ENCODE results near the gene KLHDC7B. TPM values are rescaled to one million over a fixed set of nuclear protein-coding genes. Genes with fewer than 3 reads are reported as not detected.

The KLHDC7B gene
- total and polyA plus RNA-seq, 2 of the 13 experiments (the other 11 are each of a cell fraction or from before 2014, with no cell fraction given): 0.11 TPM; not detected in 1

DNA sequence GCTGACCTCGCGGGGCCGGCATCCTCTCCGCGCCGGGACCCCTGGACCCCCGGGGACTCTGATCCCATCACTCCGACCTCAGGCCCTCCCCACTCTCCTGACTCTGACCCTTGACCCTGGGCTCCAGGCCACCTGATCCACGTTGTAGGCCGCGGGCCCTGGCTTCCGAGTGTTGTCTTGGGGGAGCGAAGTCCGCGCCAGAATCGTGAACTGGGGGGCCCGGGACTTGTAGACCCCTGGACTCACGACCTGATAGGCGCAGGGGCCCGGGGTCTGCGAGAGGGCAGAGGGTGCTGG is 15.2 kb upstream of the KLHDC7B start (continued):
- no peak for TF ChIP-seq ADNP (CRISPR knock-in tag; IDR thresholded peaks at IDR 0.05)
- TF ChIP-seq AKAP8 (CRISPR knock-in tag; IDR thresholded peaks at IDR 0.05): 0 out of 2 replicates have a peak, but pooled peaks have one; percentile 25
- TF ChIP-seq ZNF180 (CRISPR knock-in tag; IDR thresholded peaks at IDR 0.05; ENCODE audit: borderline replicate concordance, low read depth): no peak
- TF ChIP-seq SAP130 (CRISPR knock-in tag; IDR thresholded peaks at IDR 0.05; ENCODE audit: low read depth): no peak
- TF ChIP-seq KLF11 (CRISPR knock-in tag; IDR thresholded peaks at IDR 0.05): no peak
- no peak for TF ChIP-seq ZNF232 (CRISPR knock-in tag; IDR thresholded peaks at IDR 0.05; ENCODE audit: borderline replicate concordance)

- ChIA-PET POLR2A (interaction anchor here (0.9 to 5.9 kb wide), 4 partner anchors 8 to 32 kb away, joined by 3 to 34 read pairs (median 10); partner anchors contain the start of genes KLHDC7B, LMF2, NCAPH2 and SYCE3), CTCF (ENCODE audit: low intra/inter-chr PET ratio, low total read pairs) (no interaction called here)
- no peak for FAIRE-seq
- H3K9ac ChIP-seq (ENCODE audit: insufficient read depth, low read depth, low read length): peak overlapping the region; percentile 73
- H3K27me3 ChIP-seq (ENCODE audit: control insufficient read depth in 1 of 2, insufficient read depth in 2 of 2, low read length in 2 of 2): 0 out of 5 replicates have a peak, but pooled peaks cover 0 to 6% of the 10 kb centered on the region in 2 experiments
- peak; percentile 47 for DNase-seq (ENCODE audit: low spot score)
- WGBS (ENCODE audit: low lambda C conversion rate): under 1% methylated on average over 26 of the region's 53 CpGs
- peak overlapping the region; percentile 84 for H3K4me2 ChIP-seq (ENCODE audit: low read depth, low read length)
- no TSS peak for BruUV-seq (replicated peaks)
- intact Hi-C loops (cut with micrococcal nuclease; ENCODE audit: unreplicated experiment): no loop called here
- H3K4me3 ChIP-seq (replicated peaks in 1 of 3; ENCODE audit: insufficient read depth in 1 of 3, low read depth in 2 of 3, low read length in 3 of 3): peak overlapping the region; percentile 58 to 83 (median 74)
- no peaks in the 10 kb centered on the region for H3K36me3 ChIP-seq (replicated peaks in 1 of 2; ENCODE audit: control insufficient read depth in 1 of 2, insufficient read depth in 2 of 2, low read length in 2 of 2)
- H3K9me3 ChIP-seq (ENCODE audit: low read length): no peaks in the 10 kb centered on the region
- no peak overlapping the region for H2AFZ ChIP-seq (ENCODE audit: low read length)
- H4K20me1 ChIP-seq (ENCODE audit: insufficient read depth, low read length): no peaks in the 10 kb centered on the region
- H3K79me2 ChIP-seq (ENCODE audit: insufficient read depth, low read length): peaks cover 2% of the 10 kb centered on the region
- peak overlapping the region; percentile 74 for H3K27ac ChIP-seq (ENCODE audit: extremely low read length, insufficient read depth, low read length)
- in situ Hi-C loops (cut with HindIII; ENCODE audit: extremely low pct_ligation_motif_present, low pct_unique_long_range_greater_than_20kb): loop anchor here (5.0 kb wide), 1 partner anchor 36 kb away; no protein-coding TSS in a partner anchor
- H3K4me1 ChIP-seq (ENCODE audit: insufficient read depth, low read length): peaks cover 74% of the 10 kb centered on the region
- peak; percentile 32 for ATAC-seq
- TF ChIP-seq SMARCC2 (IDR thresholded peaks at IDR 0.05): no peak
- TF ChIP-seq, protein P1, sequence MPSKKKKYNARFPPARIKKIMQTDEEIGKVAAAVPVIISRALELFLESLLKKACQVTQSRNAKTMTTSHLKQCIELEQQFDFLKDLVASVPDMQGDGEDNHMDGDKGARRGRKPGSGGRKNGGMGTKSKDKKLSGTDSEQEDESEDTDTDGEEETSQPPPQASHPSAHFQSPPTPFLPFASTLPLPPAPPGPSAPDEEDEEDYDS (CRISPR knock-in tag; IDR thresholded peaks at IDR 0.05): 0 out of 2 replicates have a peak, but pooled peaks have one; percentile 49
- TF ChIP-seq ZFX (CRISPR knock-in tag; IDR thresholded peaks at IDR 0.05; ENCODE audit: low read depth): peak; percentile 46; the same call in 1 of the 2 replicates
- peak; percentile 70 for TF ChIP-seq AGO1 (IDR thresholded peaks at IDR 0.05; ENCODE audit: low read depth, low read length, poor library complexity, severe bottlenecking)
- peak; percentile 4 for TF ChIP-seq MEF2D (CRISPR knock-in tag; IDR thresholded peaks at IDR 0.05)
- TF ChIP-seq ZNF747 (CRISPR knock-in tag; IDR thresholded peaks at IDR 0.05; ENCODE audit: borderline replicate concordance): peak; percentile 42; the same call in 1 of the 2 replicates
- no peak for TF ChIP-seq ZFP62 (CRISPR knock-in tag; IDR thresholded peaks at IDR 0.05)
- TF ChIP-seq FOXA3 (CRISPR knock-in tag; IDR thresholded peaks at IDR 0.05): no peak
- 0 out of 2 replicates have a peak, but pooled peaks have one; percentile 11 for TF ChIP-seq SP2 (CRISPR knock-in tag; IDR thresholded peaks at IDR 0.05)
- TF ChIP-seq POLR2G (IDR thresholded peaks at IDR 0.05; ENCODE audit: low read depth, low read length): peak; percentile 8; the same call in 1 of the 2 replicates
- TF ChIP-seq ZNF235 (CRISPR knock-in tag; IDR thresholded peaks at IDR 0.05; ENCODE audit: borderline replicate concordance): no peak
- peak; percentile 81 for TF ChIP-seq HNRNPH1 (optimal IDR thresholded peaks at IDR 0.05; ENCODE audit: low read depth, low read length)
- TF ChIP-seq ZNF687 (CRISPR knock-in tag; IDR thresholded peaks at IDR 0.05): peak; percentile 55; the same call in 1 of the 2 replicates
Measured at GRCh38 chr22:50530877-50531545, 14.7 kb upstream of the KLHDC7B start.
